H1 (cell line): ENCODE results near the gene GOLGA6C.
"Not testable (repeated sequence)": the region's sequence is repeated elsewhere in the genome, so short reads cannot be mapped to it uniquely, and the experiment has no call there.

Experiments used
- EZH2 ChIP-seq: fragments of 200-600 bp; sonication (generic); IDR thresholded peaks from 2 replicates; pipeline ENCODE4 v1.7.1; 2012; ENCODE audit warnings: low read depth, mild to moderate bottlenecking, moderate library complexity, low read length, inconsistent platforms; ENCODE audit not compliant: severe bottlenecking
- NRF1 ChIP-seq: IDR thresholded peaks from 2 replicates; pipeline ENCODE4 v1.6.1; 2011; ENCODE audit warnings: mild to moderate bottlenecking, low read depth, low read length, improper control_type of control experiment
- SUZ12 ChIP-seq: fragments of 200-600 bp; sonication (generic); IDR thresholded peaks from 2 replicates; pipeline ENCODE4 v1.6.1; 2012; ENCODE audit warnings: mild to moderate bottlenecking, inconsistent platforms, low read length, moderate library complexity, mixed read lengths
- TF ChIP-seq, protein P1 (sequence below), 3 experiments: IDR thresholded peaks; 1 replicate in 2 of 3; 2 replicates in 1 of 3; pipeline versions ENCODE4 v1.5.1 to v1.6.1; 2011; ENCODE audit warnings: low read length in 3 of 3, mild to moderate bottlenecking in 3 of 3, inconsistent platforms in 2 of 3, low read depth in 1 of 3, moderate library complexity in 1 of 3; ENCODE audit not compliant: insufficient read depth in 1 of 3; ENCODE audit errors: control extremely low read depth in 1 of 3

DNA sequence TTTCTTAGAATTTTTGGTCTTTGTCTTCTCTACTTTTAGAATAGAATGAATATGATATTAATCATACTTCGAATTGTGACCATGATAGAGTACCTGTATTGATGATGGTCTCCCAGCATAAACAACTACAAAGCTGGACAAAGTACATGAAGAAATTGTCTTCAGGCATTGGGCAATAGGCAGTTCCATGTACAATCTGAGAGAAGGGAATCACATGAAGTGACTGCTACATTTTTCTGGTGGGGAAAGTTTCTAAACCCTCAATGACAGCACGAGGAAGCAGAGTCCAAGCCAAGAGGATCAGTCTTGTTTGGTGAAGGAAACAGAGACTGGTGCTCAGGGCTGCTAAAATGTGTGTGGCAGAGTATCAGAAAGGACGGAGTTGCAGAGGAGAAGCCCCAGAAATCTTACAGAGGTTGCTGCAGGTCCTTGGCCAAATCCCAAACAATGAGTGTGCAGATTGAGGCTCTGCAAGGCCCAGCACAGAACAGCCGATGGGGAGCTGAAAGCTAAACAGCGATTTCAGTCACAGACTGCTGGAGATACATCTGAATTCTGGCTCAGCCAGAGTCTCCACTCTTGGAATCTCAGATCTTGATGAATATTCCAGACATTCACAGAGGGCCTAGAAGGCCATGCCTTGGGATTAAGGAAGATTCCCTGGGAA is 61.2 kb downstream of the GOLGA6C start:
- TF ChIP-seq EZH2, NRF1, SUZ12: not testable (repeated sequence)
- TF ChIP-seq, protein P1, sequence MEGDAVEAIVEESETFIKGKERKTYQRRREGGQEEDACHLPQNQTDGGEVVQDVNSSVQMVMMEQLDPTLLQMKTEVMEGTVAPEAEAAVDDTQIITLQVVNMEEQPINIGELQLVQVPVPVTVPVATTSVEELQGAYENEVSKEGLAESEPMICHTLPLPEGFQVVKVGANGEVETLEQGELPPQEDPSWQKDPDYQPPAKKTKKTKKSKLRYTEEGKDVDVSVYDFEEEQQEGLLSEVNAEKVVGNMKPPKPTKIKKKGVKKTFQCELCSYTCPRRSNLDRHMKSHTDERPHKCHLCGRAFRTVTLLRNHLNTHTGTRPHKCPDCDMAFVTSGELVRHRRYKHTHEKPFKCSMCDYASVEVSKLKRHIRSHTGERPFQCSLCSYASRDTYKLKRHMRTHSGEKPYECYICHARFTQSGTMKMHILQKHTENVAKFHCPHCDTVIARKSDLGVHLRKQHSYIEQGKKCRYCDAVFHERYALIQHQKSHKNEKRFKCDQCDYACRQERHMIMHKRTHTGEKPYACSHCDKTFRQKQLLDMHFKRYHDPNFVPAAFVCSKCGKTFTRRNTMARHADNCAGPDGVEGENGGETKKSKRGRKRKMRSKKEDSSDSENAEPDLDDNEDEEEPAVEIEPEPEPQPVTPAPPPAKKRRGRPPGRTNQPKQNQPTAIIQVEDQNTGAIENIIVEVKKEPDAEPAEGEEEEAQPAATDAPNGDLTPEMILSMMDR (IDR thresholded peaks at IDR 0.05; ENCODE audit: control extremely low read depth in 1 of 3, insufficient read depth in 1 of 3, low read depth in 1 of 3, low read length in 3 of 3): not testable (repeated sequence)
